Measurements from ENCODE around the gene MARCKSL1. TPM values are rescaled to one million over a fixed set of nuclear protein-coding genes. Genes with fewer than 3 reads are reported as not detected.

The MARCKSL1 gene
- polyA plus RNA-seq, 1 donor = 173 TPM

DNA sequence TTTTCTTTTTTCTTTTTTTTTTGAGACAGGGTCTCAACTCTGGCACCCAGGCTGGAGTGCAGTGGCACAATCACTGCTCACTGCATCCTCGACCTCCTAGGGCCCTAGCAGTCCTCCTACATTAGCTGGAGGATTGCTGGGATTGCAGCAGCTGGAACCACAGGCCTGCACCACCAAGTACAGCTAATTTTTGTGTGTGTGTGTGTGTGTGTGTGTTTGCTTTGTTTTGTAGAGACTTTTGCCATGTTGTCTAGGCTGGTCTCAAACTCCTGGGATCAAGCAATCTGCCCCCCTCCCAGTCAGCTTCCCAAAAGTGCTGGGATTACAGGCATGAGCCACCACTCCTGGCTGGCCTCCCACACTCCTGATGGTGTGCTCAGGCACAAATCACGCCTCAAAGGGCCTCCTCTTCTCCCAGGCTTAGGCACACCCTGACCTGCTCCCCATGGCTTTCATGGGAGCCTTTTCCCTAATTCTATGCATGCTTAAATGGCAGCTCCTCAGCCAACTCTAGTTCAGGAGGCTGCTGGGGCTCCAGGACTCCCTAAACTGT is 16.9 kb upstream of the MARCKSL1 start:
- no peak for DNase-seq

DNA sequence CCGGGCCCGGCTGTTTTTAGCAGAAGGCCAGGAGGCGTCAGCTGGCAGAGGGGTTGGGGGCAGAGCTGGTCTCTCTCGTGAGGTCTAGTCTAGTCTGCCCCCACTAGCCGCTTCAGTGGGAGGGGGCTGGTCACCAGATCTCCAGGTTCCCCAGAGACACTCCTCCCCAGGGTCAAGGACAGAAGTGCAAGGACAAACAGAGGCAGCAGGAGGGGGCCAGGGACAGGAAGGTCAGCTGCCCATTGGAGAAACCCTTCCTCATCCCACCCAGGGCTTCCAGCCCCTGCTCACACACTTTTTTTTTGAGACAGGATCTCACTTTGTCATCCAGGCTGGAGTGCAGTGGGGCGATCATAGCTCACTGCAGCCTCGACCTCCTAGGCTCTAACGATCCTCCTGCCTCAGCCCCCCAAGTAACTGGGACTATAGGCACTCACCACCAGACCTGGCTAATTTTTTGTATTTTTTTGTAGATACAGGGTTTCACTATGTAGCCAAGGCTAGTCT is 16.3 kb upstream of the MARCKSL1 start:
- DNase-seq = no peak

DNA sequence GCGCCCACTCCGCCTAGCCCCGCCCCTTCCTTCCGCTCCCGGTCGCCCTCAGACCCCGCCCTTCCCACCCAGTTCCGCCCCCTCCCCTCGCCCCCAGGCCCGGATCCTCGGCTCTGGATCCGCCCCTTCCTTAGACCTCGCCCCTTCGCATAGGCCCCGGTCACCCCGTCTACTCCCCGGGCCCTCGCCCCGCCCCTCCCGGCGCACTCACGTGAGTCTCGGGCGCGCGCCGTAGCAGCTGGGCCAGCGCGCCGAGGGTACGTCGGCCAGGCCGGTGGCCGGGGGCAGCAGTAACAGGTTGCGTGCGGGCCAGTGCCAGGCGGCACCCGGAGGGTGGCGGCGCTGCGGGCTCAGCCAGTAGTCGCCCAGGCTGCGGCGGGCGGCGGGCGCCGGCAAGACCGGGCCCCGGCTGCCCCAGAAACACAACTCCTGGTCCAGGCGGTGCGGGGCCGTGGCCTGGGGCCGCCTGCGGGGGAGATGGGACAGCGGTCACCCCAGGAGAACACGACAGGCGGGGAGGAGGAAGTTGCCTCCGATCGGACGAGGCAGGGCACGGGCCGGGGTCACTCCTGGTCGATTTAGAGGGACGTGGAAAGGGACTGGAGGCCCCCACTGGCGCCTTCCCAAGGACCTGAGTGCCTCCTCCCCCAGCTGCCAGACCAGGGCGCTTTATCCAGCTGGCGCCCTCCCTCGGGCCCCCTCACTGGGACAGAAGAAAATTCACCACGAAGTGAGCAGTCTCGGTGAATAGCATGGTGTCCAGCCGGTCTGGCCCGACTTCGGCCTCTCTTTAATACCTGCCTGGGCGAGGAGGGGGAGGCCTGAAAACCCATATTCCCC is 15.6 kb upstream of the MARCKSL1 start:
- peak; percentile 96 for DNase-seq

DNA sequence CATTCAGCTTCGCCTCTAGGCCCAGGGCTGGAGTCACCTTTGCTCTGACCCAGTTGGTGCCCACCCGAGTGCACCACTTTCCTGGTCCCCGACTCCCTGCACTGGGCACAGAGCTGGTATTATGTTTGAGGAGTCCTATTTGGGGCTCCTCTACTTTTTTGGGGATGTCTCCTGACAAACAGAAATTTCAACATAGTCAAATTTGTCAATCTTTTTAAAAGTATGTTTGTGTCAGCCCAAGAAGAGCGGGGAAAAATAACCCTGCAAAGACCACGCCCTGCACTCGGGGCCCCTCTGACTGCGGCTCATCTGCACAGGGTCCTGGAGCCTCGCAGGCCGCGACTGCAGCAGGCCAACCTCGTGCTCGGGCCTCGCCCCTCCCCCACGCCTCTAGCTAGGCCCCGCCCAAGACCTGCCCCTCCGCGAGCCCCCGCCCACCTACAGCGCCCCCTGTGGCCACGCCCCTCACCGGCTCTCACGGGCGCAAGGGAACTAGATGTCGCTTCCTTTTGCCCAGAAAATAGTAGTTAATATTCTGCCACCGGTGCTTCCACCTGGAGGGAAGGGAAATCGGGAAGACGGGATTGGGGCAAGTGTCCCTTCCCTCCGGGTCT is 14.9 kb upstream of the MARCKSL1 start:
- no peak for DNase-seq

DNA sequence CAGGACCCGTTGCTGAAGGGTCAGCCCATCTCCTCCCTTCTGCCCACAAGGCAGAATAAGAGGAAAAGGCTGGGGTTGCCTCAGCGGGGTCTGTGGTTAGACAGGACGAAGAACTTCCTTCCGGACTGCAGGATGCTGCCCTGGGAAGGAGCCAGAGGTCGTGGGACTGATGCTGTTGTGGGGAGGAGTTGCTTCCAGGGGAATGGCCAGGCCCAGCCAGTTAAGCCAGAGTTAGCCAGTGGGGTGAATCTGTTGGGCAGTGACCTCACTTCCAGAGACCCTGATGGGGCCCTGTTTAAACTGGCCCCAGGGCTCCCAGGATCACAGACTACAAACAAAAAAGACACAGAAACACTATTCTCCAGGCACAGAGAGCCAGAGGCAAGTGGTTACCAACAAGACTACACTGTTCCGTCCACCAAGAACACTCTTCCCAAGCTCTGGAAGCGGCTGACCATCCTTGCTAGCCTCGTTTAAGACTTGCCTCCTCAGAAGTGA is 13.2 kb upstream of the MARCKSL1 start:
- DNase-seq = no peak

DNA sequence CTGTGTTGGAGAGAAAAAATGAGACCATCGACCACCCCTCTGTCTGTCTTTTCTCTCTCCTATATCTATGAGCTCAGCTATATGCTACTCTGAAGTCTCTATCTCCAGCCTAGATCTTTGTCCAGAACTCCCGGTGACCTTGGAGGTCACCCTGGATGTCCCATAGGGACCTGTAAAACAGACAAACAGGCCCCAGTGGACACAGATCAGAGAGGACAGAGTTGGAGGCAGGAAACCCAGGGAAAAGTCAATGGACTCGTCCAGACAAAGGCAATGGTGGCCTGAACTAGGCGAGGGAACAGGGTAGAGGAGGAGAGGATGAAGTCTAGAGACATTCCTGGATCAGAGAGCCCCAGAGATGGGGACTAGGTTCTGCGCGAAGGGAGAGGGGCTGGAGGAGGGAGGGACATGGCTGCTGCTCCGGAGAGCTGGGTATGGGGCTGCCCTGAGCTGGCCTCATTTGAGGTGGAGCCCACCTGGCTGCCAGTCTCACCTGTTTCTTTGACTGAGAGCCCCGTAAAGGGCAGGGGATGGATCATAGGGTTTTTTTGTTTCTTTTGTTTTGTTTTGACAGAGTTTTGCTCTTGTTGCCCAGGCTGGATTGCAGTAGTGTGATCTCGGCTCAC is 10.6 kb upstream of the MARCKSL1 start:
- no peak for DNase-seq

DNA sequence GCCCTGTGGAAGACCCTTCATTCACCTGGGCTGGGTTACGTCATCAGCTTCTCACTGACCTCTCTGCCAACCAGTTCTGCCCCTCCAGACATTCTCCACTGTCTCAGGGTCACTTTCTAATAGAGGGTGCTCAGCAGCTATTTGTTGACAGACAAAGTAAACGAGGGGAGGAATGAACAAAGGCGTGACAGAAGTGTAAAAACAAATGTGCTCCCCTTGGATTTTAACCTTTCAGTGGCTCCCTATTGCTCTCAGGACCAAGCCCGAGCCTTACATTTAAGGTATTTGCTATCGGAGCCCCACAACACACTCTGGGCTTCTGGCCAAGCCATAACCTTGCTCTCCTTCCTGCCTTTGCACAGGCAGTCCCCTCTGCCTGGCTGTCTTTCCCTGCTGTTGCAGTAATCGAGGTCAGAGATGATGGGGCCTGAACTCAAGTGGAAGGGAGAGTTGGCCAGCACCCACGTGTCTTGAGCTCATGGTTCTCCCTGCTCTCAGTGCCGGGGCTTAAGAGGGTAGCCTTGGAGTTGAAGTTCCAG is 9.3 kb upstream of the MARCKSL1 start:
- no peak for DNase-seq

DNA sequence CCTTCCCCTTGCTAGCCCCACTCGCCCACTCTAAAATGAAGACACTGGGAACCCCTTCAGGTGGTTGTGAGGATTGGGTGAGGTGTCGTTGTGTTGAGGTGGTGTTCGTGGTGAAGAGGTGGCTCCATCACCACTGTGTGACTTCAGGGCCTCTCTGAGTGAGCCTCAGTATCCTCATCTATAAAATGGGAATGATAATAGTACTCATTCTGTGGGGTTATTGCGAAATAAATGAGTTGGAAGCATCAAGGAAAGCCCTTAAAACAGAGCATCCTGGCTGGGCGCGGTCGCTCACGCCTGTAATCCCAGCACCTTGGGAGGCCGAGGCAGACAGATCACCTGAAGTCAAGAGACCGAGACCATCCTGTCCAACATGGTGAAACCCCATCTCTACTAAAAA is 6.7 kb upstream of the MARCKSL1 start:
- DNase-seq = no peak

DNA sequence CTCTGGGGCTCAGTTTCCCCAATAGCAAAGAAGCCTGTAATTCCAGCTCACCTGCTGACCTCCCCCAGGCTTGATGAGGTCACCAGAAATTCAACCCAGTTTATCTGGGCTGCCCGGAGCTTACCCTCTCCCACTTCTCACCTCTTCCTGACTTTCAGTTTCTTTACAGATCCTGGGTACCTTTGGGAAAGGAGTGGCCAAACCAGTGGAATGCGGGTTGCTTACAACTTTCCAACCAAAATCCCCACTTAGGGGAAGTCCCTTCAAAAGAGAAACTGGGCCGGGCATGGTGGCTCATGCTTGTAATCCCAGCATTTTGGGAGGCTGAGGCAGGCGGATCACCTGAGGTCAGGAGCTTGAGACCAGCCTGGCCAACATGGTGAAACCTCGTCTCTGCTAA is 5.9 kb upstream of the MARCKSL1 start:
- no peak for DNase-seq

DNA sequence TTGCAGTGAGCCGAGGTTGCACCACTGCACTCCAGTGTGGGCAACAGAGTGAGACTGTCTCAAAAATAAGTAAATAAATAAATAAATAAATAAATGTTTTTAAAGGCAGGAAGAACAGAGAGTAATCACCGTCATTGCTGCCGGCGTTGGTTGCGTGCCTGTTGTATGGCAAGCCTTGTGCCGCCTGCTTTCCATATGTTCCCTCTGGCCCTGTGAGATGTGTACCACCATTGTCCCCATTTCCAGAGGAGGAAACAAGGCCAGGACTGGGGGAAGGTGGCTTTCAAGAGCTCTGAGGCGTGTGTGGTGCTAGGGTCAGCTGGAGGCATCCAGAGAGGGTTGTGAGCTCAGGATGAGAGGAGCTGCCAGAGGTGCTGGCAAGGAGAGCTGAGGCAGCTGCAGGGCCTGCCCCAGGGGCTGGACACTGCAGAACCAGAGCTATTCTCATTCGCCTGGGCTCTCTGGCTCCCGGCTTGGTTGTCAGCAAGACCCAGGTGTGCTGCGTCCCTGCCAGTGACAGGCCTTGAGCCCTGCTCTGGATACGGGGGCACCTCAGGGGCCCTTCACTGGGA is 5.2 kb upstream of the MARCKSL1 start:
- DNase-seq = no peak

DNA sequence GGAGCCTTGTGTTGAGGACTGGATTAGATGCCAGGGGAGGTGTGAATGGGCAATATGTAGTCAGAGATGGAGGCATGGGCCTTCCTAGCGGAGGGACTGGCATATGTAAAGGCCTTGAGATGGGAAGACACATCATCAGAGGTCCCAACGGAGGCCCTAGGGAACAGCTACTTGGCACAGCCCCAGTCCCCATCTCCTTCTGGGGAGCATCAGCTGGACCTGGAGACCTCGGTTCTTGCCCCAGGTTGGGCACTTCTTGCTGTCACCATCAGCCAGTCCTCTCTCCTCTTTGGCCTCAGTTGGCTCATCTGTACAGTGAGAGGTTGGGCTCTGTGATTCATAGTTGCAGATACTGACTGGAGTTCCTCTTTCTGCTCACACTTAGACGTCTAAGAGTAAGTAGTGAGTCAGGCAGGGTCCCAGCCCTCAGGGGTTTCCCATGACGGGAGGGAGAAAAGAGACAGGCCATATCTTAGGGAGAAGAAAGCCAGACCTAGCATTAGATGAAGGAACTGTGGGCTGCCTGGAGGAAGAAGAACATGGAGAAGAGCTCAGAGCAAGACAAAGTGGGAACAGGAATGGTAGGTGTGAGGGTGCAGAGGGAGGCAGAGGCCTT is 3.4 kb upstream of the MARCKSL1 start:
- no peak for DNase-seq

DNA sequence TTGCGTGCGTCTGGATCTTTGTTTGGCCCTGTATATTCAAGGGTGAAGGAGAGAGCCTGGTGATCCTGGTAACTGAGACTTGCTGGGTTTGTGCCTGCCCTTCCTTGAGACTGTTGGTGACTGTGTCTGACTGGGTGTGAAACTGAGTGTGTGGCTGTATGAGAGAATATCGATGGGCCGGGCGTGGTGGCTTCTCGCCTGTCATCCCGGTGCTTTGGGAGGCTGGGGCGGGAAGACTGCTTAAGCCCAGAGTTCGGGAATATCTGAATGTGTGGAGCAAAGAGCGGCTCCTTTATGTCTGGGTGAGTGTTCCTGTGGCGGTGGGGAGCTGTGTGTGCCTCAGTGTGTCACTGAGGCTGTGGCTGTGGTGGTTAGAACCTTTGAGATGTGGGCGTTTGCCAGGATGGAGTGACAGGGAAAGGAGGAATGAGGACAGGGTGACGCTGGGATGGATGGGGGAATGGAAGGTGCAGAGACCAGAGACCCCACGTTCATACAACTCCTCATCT is 2.7 kb upstream of the MARCKSL1 start:
- DNase-seq = no peak

DNA sequence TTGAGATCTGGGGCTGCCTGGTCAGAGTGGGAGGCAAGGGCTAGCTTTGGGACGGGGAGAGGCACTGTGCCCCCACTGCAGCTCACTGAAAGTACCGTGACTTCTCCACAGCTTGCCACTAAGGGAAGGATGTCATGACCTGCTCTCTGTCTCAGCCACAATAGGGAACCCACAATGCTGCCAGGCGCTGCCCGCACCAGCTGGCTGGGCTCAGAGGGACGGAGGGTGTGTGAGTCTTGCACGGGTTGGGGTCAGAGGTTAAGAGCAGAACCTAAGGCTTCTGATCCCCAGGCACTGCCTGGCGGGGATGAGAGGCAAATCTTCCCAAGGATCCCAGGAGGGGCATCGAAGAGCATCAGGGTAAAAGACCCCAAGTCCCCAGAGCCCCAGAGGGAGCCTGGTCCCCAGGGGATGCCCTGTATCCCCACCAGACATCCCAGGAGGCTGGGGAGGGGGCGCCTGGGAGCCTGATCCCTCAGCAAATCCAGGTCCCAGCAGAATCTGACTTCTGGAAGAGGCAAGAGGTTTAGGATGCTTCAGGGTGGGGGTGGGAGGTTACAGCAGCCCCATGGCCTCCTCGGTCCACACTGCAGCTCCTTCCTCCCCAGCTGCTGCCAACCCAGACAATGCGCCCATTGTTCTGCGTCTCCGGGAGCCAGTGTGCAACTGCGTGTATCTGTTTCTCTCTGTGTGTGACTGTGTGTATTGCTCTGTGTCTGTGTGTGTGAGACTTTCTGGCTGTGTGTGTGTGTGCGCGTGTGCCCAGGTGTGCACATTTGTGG is 2.0 kb upstream of the MARCKSL1 start:
- DNase-seq = no peak

DNA sequence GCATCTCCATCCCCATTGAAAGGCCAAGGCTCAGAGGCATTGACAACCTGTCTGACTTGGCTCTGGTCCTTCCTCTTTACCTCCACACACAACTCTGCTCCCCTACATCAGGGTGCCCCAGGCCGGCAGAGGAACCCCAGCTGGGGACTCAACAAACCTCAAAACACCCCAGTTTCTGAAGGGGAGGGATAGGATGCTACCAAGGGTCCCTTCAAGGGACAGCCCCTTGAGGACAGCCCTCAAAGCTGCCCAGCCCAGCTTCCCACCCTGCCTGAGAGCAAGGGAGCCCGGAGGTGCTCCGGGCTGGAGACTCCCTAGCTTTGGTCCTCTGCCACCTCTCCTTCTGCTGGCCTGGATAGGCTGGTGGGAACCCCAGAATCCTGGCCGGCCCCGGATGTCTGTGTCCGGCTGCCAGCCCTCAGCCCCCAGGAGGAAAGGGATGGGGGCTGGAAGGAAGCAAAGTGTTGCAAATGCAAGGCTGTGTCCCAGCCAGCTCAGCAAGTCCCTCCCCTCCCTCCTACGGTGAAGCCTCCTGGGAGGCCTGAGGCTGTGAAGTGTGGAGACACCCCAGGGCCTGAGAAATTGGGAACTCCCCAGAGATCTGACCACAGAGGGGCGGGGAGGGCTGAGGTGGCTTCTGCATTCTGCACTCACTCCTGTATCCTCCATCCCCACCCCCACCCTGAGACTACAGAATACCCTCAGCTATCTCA is 1.1 kb upstream of the MARCKSL1 start:
- no peak for DNase-seq

DNA sequence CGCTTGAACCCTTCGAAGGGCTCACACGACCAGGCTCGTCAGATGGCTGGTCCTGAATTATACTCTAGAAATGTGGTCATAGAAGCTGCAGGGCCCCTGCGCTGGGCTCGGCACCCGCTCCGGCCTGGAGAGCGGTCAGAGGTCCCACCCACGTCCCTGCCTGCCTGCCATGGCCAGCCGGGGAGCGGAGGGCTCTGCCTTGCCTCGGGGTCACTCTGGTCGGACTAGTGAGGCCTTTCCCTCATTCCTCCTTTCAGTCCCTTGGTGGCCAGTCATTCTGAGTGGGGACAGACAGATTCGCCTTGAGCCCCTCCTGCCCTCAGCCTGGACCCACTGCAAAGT is 529 bp upstream of the MARCKSL1 start:
- no peak for DNase-seq

DNA sequence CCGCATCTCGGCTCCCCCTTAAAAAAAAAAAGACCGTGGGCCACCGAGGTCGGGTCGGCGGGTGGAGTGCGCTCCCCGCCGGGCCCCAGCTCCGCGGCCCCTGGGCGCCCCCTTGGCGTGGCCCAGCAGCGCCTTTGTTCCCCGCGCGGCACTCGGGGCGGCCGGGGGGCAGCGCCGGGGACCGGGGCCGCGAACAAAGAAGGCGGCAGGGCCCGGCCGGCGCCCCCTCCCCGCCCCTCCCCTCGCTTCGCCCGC is 571 bp downstream of the MARCKSL1 start:
- DNase-seq = no peak

DNA sequence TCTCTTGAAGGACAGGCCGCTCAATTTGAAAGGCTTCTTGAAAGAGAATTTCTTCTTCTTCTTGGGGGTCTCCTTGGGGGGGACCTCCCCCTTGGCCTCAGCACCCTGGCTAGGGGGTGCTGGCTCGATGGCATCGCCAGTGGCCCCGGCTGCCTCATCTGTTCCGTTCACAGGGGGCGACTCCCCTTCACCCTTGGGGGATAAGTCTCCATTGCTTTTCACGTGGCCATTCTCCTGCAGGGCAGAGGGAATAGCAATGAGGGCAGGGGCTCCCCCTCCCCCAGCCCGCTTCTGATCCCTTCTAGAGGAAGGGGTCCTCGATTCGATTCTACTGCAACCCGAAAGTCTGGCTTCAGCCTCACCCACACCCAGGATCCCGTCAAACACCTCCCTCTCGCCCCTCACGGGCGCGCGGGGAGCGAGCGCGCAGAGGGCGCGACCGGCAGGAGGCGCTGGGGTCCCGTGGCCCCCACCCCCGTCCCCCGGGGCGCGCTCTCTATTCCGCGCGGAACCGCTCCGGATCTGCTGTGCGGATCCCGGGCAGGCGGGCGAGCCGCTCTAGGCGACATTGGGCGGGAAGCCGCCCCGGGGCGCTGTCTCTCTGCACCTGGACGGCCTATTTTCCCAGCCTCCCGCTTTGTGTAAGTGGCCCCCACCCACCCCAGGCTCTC is 1.0 kb downstream of the MARCKSL1 start:
- peak; percentile 58 for DNase-seq

DNA sequence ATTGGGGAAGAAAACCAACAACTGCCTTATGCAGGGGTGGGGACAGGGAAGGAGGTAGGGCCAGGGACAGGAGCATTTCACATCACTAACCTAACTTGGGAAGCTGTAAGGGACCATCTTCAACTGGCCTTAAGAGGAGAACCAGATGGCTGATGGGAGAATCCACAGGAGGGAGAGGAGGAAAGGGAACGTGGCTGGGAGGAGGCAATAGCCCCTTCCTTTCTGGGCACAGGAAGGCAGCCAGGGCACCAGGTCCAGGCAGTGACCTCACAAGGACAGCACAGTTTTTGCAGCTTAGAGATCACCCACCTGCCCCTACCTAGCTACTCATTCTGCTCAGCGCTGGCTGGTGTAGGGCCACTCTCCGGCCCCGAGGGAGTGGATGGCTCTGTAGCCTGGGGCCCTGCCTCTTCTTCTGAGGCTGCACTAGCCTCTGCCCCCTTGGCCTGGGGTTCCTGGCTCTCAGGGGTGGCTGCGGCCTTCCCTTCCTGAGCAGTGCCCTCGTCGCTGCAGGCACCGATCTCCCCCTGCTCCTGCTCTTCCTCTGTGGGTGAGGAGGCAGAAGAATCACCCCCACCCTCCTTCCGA is 1.7 kb downstream of the MARCKSL1 start:
- DNase-seq = no peak

DNA sequence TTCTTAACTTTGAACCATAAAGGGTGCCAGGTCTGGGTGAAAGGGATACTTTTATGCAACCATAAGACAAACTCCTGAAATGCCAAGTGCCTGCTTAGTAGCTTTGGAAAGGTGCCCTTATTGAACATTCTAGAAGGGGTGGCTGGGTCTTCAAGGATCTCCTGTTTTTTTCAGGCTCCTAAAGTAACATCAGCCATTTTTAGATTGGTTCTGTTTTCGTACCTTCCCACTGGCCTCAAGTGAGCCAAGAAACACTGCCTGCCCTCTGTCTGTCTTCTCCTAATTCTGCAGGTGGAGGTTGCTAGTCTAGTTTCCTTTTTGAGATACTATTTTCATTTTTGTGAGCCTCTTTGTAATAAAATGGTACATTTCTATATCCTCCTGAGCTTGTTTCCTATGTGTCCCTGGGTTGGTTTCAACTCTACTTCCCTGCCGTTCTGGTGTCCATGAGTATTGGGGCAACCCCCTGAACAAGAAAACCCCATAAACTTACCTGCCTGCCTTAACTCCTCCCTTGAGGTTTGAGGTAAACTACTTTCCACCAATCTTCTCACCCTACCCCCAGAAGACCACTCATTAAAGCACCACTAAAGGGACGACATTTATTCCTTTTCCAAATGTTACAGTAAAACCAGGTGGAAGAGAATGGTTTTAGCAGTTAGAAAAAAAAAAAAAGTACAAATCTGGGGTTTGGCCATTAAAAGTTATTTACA is 2.6 kb downstream of the MARCKSL1 start:
- DNase-seq = no peak

Measured in hindlimb muscle (tissue), 1 donor.